Stimulated activated CD4-positive, alpha-beta T cell treated with anti-CD3 and anti-CD28 coated beads, Interleukin-4, amount 100 ng/mL, for 24 hours (primary cell): ENCODE results near the gene RNASEL.
A peak's percentile ranks its signal among the peaks of the same experiment; 100 is the strongest.
"Not testable (repeated sequence)": the region's sequence is repeated elsewhere in the genome, so short reads cannot be mapped to it uniquely, and the experiment has no call there.

Experiments
- DNase-seq: peaks from one replicate; pipeline ENCODE4 v3.0.0-alpha.2; 2020

Gene RNASEL, protein sequence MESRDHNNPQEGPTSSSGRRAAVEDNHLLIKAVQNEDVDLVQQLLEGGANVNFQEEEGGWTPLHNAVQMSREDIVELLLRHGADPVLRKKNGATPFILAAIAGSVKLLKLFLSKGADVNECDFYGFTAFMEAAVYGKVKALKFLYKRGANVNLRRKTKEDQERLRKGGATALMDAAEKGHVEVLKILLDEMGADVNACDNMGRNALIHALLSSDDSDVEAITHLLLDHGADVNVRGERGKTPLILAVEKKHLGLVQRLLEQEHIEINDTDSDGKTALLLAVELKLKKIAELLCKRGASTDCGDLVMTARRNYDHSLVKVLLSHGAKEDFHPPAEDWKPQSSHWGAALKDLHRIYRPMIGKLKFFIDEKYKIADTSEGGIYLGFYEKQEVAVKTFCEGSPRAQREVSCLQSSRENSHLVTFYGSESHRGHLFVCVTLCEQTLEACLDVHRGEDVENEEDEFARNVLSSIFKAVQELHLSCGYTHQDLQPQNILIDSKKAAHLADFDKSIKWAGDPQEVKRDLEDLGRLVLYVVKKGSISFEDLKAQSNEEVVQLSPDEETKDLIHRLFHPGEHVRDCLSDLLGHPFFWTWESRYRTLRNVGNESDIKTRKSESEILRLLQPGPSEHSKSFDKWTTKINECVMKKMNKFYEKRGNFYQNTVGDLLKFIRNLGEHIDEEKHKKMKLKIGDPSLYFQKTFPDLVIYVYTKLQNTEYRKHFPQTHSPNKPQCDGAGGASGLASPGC

DNA sequence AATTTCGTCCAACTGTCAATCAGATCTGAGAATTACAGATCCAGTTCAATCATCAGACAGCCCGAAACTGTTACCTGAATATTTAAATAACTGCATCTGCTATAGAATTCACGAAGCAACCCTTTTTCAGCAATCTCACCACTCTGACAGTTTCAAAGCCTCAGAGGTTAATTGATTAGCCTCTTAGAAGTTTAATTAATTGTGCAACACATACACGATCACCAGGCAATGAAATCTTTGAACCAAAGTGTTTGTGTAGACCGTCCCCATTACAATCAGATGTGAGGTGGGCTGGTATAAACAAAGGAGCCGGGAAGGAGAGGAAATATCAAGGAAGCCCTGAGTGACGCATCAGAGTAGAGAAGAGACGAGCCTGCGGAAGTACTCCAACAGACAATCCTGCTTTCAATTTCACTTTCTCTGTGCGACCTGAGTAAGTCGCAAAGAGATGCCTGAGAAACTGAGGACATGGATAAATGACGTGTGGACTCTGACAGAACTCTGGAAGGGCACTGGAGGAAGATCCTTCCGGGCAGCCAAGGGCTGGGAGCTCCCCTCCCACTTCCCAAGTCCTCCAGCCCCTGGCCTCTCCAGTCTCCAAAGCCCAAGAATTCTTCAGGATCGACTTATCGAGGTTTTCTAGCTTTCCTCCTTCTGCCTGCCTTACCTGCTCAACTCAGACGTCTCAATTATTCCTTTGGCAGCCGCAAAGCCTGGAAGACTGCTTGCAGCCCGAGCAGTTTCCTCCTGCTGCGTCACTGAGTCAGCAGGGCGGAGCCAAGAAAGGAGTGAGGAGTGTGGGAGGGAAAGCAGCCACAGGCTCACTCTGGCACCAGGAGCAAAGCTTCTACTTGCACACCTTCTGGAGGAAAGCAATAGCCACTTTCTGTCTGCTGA lies at the start of gene RNASEL:
RNASEL (minus strand) TSS at position 757 of the 897 bp plus-strand sequence. CDS start 2,450 bp downstream, outside the sequence.
- peak; percentile 63 for DNase-seq

DNA sequence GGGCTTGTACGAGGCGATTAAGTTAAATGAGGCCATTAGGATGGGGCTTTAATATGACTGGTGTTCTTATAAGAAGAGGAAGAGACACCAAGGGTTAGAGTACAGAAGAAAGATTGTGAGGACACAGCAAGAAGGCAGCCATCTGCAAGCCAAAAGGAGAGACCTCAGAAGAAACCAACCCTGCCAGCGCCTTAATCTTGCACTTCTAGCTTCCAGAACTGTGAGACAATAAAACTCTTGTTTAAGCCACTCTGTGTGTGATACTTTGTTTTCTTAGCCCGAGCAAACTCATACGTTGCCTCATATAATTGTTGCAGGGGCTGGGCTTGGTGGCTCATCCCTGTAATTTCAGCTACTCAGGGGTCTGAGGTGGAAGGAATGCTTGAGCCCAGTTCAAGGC lies 48.7 kb upstream of the RNASEL start:
- no peak for DNase-seq

DNA sequence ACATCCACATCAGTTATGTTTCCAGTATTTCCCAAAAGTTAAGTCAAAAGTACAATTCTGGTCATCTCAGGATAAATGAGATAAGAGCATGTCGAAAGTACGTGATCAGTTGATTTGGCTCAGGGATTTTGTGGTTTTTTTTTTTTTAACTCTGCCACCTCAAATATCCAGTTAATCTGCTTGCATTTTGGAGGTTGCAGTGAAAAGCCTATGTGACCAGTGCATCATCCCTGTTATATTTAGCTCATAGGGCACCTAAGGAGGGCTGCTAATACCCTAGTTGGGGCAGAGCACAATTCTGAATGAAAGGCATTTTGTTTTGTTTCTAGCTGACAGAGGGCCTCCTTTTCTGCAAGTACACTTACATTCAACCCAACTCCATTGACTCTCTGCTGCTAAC lies 46.8 kb upstream of the RNASEL start:
- DNase-seq, result no peak

DNA sequence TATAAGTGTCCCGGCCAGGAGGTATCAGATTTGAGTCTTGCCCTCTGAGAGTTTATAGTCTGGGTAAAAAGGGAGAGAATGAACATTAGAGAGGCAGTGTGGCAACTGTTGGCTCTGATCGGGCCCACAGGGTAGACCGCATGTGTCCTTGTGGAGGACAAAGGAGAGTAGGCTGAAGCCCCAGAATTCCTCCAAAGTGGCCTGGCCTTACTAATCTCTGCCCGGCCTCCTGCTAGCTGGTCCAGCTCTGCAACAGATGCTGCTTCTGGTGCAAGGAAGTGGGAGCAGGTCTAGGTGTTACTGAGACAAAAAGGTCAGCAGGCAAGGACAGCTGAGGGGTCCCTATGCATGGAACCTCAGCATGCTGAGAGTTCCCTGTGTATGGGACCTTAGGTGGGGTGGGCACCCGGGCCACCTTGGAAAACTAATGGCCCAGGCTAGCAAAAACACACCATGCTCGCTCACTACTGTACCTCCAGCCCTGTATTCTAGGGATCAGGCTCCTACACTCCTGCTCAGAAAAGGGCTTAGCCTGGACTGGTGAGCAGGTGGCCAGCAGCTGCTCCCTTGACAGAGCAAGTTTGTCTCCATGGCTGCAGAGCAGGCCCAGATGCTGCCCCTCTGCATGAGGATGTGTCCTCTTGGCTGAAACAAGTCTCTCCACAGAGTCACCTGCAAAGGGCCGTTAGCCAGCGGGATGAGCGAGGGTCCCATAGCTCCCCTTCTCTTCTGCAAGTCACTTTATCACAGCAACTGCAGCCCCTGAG lies 45.4 kb upstream of the RNASEL start:
- DNase-seq, result no peak

DNA sequence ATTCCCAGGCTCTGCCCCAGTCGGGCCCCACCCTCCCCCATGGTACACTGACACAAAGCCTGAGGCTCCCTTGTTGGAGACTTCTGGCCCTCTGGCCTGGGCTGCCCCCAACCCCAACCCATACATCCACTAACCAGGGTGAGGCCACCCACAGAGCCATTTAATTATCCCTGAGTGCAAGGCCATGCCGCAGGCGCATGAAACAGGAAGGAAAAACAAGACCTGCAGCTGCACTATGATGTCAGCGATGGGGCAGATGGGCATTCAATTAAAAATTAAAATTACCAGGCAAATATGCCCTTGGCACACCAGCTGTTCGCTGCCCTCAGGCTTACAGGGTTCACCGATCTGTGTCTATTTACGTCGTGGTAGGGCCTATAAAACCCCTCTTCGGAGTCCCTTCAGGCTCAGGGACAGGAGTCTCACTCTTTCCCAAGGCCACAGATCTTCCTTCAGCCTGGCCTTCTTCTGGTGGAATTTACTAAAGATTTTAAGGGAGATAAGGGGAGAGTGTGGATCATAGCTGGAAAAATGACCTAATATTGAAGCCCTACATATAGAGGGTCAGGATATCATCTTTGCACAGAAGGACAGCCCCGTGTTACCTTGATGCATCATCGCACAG lies 44.7 kb upstream of the RNASEL start:
- no peak for DNase-seq

DNA sequence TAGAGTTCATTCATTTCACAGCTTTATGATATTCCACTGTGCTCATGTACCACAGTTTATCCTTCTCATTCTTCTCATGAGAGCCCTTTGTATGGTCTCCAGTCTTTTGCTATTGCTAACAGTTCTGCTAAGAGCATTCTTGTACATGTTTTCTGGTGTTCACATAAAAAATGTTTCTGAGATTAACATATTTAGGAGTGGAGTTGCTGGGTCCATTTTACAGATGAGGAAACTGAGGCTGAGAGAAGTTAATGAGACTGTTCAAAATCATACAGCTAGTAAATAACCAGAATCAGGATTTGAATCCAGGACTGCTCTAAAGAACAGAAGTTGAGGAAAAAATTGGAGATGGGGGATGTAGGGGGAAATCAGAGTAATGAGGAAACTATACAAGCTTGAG lies 44.0 kb upstream of the RNASEL start:
- DNase-seq, result no peak

DNA sequence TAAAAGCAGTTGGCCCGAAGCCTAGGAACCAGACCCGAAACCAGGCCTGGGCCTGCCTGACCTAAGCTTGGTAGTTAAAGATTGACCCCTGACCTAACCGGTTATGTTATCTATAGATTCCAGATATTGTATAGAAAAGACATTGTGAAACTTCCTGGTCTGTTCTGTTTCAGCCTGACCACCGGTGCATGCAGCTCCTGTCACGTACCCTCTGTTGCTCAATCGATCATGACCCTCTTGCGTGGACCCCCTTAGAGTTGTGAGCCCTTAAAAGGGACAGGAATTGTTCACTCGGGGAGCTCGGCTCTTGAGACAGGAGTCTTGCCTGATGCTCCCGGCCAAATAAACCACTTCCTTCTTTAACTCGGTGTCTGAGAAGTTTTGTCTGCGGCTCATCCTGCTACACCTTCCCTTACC lies 43.4 kb upstream of the RNASEL start:
- not testable (repeated sequence) for DNase-seq

DNA sequence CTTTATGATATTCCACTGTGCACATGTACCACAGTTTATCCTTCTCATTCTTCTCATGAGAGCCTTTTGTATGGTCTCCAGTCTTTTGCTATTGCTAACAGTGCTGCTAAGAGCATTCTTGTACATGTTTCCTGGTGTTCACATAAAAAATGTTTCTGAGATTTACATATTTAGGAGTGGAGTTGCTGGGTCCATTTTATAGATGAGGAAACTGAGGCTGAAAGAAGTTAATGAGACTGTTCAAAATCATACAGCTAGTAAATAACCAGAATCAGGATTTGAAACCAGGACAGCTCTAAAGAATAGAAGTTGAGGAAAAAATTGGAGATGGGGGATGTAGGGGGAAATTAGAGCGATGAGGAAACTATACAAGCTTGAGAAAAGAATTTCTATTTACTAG lies 42.9 kb upstream of the RNASEL start:
- no peak for DNase-seq

DNA sequence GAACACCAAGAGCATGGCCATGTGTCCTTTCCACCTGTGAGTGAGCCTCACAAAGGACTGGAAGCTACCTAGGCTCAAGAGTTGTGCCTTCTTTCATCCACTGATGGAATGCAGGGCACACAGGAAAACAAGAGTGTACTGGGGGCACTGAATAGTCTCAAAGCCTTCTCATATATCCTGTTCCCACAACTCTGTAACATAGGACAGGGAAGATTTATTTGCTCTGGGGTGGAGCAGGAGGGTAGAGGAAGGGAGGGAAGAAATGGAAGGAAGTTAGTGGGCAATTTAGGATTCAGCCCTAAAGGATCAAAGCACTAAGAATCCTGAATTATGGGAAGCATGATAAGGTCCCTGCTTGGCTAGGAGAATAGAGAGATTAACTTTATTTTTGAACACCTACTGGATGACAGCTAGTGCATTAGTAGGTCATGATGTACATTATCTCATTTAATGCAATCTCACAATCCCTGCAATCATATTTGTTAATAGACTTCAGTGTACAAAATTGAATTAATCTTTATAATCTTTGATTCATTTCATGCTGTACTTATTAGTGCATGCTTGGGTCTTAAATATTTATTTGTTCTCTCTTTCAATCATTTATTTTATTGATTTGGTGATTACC lies 42.1 kb upstream of the RNASEL start:
- DNase-seq, result no peak

DNA sequence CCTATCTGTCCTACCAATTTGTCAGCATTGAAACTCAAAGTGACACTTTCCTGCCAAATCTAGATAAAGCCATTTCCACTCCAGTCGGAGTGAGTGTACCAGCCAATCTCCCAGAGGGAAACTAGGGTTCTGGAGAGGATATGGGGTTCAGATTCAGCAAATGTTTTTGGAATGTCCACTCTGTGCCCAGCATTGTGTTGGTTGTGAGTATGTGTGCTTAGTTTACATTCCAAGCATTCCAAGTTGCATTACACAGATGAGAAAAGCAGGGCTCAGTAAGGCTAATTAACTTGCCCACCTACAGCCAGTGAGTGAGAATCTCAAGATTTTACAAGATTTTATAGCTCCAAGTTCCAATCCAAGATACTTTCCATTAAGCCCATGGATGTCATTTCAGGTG lies 41.5 kb upstream of the RNASEL start:
- no peak for DNase-seq

DNA sequence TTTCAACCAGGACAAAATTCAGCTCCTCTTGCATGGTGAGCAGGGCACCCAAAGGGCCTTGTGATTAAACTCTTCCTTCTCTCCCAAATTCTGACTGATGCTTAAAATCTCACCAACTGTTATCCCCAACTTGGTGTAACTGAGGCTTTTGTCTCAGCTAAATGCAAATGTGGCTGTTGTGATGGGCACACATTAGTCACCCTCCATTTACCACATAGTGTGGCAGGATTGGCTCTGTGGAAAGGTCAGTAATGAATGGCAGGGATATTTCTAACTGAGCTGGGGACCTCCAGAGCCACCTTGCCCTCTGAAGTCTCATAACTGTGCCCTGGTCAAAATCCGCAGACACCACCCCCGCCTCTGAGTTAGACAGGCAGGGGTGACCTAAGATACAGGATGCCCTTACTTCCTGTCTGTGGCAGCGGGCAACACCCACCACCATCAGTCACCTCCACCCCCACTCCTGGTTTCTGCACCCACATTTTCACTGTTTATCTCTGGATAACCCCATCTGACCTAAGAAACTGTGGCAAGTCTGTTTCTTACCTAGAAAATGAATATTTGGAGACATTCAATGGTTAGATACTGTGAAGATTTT lies 40.5 kb upstream of the RNASEL start:
- peak; percentile 76 for DNase-seq

DNA sequence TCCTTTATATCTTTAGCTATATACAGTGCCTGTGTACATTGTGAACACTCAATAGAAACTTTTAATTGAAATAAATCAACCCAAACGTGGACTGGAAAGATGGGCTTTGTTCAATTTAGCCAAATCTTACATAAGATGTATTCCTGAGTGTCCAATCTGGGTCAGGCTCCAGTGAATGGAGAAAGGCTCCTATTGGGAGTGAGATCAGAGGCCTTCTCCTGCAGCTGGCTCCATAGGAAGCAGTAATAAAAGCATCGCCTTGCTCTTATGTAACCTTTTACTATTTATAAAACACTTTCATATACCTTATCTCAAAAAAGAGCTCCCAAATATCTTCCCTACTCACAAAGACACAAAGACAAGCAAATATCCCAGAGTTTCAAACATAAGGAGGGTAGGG lies 40.0 kb upstream of the RNASEL start:
- DNase-seq, result no peak

DNA sequence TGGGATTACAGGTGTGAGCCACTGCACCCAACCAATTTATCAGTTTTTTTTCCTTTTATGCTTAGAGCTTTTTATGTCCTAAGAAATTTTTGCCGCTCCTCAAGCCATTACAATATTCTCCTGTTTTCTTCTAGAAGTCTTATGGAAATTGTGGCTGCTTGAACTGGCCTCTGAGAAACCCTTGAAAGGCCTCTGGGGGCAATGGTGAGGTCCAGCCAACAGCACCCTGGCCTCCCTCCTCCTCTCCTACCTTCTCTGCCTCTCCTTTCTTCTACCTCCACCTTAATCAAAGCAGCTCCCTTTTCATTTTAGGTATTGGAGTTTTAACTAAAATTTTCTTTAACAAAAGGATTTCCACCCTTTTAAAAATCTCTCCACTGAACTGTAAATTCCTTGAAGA lies 39.6 kb upstream of the RNASEL start:
- DNase-seq, result no peak

DNA sequence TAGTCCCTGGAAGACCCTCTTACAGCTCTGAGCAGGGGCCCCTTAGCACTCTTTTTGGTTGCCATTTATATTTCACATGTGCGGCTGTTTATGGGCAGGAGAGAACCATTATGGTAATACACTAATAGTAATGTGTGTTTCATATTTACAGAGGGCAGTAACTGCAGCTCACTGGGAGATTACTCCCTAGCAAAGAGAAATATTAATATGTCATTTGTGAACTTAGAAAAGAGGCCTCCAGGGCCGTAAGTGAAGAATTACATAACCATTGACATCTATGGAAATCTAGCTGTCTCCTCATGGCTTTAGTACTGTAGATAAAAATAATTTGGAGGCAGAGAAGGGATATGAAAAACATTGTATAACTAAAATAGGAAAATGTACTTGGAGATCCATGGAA lies 38.6 kb upstream of the RNASEL start:
- DNase-seq, result no peak

DNA sequence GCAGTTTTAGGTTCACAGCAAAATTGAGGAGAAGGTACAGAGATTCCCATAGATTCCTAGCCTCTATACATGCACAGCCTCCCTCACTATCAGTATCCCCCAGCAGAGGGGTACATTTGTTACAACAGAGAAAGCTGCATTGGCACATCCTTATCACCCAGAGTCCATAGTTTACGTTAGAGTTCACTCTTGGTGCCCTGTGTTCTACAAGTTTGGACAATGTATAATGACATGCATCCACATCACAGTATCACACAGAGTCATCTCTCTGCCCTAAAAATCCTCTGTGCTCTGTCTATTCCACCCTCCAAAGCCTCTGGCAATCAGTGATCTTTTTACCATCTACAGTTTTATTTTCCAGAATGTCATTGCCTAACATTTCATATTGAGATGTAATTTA lies 37.5 kb upstream of the RNASEL start:
- DNase-seq, result no peak

DNA sequence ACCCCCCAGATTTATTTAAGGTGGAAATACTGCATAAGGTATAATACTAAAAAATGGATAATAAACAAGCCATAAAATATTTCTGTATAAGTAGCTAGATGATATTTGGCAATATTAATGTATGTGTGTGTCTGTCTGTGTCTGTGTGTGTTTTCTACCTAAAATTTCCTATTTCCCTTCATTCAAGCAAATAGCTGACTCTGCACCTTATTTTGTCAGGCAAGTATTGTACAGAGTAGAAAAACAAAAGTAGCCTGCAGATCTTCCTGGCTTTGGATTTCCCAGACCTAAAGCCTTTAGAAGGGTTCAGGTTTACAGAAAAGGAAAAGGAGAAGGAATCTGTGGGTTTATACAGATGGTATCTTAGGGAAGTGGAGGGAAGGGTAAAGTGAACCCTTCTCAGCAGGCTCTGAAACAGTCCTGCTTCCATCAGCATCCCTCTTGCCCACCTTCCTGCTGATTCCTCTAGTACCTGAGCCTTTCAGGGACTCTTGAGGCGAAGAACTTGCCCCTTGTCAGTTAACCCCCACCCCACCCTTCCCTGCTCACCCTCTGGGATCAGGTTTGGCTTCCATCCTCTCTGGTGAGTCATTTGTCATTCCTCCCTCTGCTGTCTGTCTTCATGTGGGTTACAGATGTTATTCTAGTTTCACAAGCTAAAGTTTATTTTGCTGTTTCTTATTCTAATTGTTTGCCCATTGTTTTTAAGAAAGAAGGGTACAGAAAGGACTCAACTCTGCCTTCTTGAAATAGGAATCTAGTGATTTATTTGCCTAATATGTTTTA lies 36.9 kb upstream of the RNASEL start:
- DNase-seq, result no peak

DNA sequence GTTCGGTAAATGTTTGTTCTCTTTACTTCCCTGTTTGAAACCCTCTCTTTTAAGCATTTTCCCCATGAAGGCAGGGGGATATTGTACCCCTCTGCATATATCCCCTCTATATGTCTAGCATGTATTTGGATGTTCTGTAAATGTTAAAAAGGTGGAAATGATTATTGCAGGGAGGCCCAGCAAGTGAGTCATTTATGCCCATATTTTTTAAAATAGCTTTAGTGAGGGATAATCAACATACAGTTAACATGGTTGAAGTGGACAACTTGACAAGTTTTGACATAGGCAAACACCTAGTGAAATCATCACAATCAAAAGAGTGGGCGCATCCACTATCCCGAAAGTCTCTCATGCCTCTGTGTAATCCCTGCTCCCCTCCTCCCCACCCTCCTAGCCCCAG lies 36.0 kb upstream of the RNASEL start:
- DNase-seq, result no peak

DNA sequence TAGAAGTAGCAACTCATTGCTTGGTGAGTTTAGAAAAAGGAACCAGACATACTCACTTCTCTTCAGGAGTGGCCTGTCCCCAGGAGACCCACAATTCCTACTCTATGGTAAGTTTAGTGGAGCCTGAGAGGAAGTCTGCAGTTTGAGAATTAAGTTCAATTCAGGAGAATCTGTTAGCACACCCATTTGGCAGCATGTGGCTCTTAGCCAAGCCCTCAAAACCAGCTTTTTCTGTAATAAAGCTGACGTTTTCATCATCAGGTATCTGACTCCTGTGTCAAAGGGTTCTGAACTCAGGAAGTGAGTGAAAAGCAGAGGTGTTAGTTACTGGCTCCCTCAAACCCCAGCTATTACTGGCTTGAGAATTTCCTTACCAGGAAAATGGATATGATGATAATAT lies 35.5 kb upstream of the RNASEL start:
- no peak for DNase-seq

DNA sequence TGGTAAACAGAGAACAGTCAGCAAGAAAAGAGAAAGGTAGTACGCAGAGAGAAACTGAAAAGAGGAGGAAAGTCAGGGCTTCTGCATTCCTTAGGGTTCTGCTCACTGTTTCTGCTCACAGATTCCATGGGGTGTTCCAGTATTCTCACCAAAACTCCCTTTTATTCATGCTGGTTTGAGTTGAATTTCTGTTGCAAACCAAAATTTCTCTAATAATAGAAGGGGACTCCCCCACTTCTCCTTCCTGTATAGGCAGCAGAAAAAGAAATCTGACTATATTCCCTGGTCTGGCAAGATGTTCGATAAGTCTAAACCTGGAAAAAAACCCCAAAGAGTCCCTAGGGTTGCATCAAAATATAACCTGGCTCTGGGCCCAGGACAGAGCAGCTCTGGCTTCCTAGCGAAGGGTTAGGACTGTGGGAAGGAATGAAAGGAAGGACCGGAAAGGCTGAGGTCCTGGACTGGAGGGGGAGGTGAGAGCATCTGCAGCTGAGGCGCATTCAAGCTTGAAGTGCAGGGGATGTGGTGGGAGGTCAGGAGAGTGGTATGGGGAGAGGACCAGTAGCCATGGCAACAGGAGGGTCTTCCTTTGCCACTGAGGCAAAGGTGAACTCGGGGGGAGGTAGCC lies 34.0 kb upstream of the RNASEL start:
- no peak for DNase-seq

DNA sequence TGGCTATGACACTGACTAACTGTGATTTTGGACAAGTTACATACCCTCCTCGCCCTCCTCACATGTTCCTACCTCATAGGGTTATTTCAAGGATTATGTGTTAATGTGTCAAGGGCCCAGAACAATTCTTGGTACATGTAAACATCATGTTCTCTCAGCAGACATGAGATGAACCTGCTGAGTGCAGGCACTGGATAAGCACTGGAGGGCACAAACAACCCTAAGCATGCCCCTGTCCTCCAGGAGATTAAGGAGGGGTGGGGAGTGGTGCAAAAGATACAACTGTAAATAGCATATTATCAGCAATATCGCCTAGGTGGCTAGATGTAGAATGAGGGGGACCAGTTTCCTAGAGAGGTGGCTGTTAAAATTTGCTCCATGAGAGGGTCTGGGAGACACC lies 32.9 kb upstream of the RNASEL start:
- no peak for DNase-seq
